Right atrium auricular region (tissue), 2 donors: ENCODE results near the gene PTPRU. TPM values are rescaled to one million over a fixed set of nuclear protein-coding genes. Genes with fewer than 3 reads are reported as not detected.

ENCODE experiments used
- DNase-seq: peaks from one replicate; pipeline ENCODE4 v3.0.0-alpha.2; 2019; ENCODE audit warnings: low spot score
- H3K27ac ChIP-seq, 2 donors: fragments of 200-600 bp; sonication (generic); 1 replicate in 1 of 2; 2 replicates in 1 of 2; pipeline ENCODE4 v1.5.1; 2016 to 2019
- H3K27me3 ChIP-seq, 2 donors: fragments of 200-600 bp; sonication (generic); one replicate each; pipeline versions ENCODE4 v1.5.1 to v1.6.0; 2017 to 2019
- H3K36me3 ChIP-seq: fragments of 200-600 bp; sonication (generic); one replicate; pipeline ENCODE4 v1.5.1; 2016
- H3K4me1 ChIP-seq, 2 donors: fragments of 200-600 bp; sonication (generic); one replicate each; pipeline versions ENCODE4 v1.5.1 to v1.6.0; 2017 to 2019
- H3K4me3 ChIP-seq, 2 donors: fragments of 200-600 bp; sonication (generic); 1 replicate in 1 of 2; 2 replicates in 1 of 2; pipeline ENCODE4 v1.5.1; 2017 to 2019; ENCODE audit warnings: mild to moderate bottlenecking in 1 of 2, moderate library complexity in 1 of 2
- H3K9me3 ChIP-seq, 2 donors: fragments of 200-600 bp; sonication (generic); one replicate each; pipeline ENCODE4 v1.5.1; 2019
- total RNA-seq, 2 donors: library from RNA; depleted of rRNA; stranded (reverse); fragments of >200 nt; gene quantifications; one replicate each; pipeline ENCODE4 v1.1.0, GENCODE V29; 2016
- TF ChIP-seq, protein P1 (sequence below), 2 donors: fragments of 200-600 bp; sonication (generic); IDR thresholded peaks; one replicate each; pipeline ENCODE4 v1.5.1; 2019; ENCODE audit warnings: antibody characterized with exemption in 2 of 2

Gene PTPRU
- total RNA-seq, 2 donors from 2014 or later: 15.9 to 22.4 TPM

DNA sequence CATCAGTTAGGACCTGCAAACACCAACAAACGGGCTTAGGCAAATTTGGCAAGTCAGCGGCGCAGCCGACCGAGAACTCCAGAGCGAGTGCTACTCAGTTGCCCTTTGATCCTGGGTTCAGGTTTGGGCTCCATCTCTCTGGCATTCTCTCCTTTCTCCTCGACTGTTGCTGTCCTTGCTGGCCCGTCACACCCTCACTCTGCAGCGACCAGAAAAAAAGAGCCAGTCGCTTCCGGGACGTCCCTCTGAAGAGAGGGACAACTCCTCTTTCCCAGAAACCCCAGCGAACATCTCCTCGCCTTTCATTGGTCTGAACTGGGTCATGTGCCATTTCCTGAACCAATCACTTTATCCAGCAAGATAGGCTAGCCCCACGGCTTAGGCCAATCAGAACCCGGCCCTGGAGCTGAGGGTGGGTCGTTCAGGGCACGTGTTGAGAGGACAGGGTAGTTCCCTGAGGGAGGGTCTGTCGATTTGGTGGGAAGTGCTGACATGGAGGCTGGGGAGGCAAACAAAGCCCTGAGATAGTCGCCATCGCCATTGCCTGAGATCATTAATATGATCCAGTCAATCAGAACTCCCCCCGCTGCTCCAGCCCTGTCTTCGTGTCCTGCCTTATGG, 113.7 kb downstream of the PTPRU start:
- Histone ChIP-seq H3K36me3 (no peaks in the 10 kb centered on the region), H3K4me1 (no peaks in the 10 kb centered on the region), H3K27ac (no peak overlapping the region), H3K27me3 (no peaks in the 10 kb centered on the region), H3K4me3 (no peak overlapping the region), H3K9me3 (no peaks in the 10 kb centered on the region)
- TF ChIP-seq, protein P1, sequence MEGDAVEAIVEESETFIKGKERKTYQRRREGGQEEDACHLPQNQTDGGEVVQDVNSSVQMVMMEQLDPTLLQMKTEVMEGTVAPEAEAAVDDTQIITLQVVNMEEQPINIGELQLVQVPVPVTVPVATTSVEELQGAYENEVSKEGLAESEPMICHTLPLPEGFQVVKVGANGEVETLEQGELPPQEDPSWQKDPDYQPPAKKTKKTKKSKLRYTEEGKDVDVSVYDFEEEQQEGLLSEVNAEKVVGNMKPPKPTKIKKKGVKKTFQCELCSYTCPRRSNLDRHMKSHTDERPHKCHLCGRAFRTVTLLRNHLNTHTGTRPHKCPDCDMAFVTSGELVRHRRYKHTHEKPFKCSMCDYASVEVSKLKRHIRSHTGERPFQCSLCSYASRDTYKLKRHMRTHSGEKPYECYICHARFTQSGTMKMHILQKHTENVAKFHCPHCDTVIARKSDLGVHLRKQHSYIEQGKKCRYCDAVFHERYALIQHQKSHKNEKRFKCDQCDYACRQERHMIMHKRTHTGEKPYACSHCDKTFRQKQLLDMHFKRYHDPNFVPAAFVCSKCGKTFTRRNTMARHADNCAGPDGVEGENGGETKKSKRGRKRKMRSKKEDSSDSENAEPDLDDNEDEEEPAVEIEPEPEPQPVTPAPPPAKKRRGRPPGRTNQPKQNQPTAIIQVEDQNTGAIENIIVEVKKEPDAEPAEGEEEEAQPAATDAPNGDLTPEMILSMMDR (IDR thresholded peaks at IDR 0.05): no peak
- no peak for DNase-seq

GRCh38 chr1:29352719-29353420, 116.5 kb downstream of the PTPRU start:
- TF ChIP-seq, protein P1 (IDR thresholded peaks at IDR 0.05): no peak
- no peak overlapping the region for H3K4me3 ChIP-seq
- no peaks in the 10 kb centered on the region for H3K27me3 ChIP-seq
- no peak for DNase-seq
- H3K9me3 ChIP-seq: no peaks in the 10 kb centered on the region
- no peaks in the 10 kb centered on the region for H3K36me3 ChIP-seq
- no peaks in the 10 kb centered on the region for H3K4me1 ChIP-seq
- H3K27ac ChIP-seq: no peak overlapping the region

GRCh38 chr1:29354511-29355098, 118.3 kb downstream of the PTPRU start:
- H3K27me3 ChIP-seq: no peaks in the 10 kb centered on the region
- no peak for DNase-seq
- no peaks in the 10 kb centered on the region for H3K4me1 ChIP-seq
- H3K27ac ChIP-seq: no peak overlapping the region
- H3K4me3 ChIP-seq: no peak overlapping the region
- H3K9me3 ChIP-seq: no peaks in the 10 kb centered on the region
- TF ChIP-seq, protein P1 (IDR thresholded peaks at IDR 0.05): no peak
- H3K36me3 ChIP-seq: no peaks in the 10 kb centered on the region

DNA sequence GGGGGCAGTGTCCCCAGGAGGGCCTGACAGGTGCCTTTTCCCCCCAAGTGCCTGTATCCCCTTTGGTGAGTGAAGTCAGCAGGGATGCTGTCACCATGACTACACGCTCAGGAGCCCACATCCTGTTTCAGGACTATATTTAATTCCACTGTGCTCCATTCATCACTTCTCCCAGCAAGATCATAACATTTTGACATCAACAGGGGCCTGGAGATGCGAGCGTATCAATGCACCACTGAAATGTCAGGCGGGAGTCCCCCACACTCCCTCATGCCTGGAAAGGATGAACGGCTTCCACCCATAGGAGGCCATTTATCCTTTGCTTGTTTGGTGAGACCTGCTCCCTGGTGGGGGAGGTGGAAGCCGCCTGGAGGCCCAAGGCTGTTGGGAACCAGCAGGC, 119.1 kb downstream of the PTPRU start:
- no peak overlapping the region for H3K27ac ChIP-seq
- H3K9me3 ChIP-seq: no peaks in the 10 kb centered on the region
- TF ChIP-seq, protein P1 (IDR thresholded peaks at IDR 0.05): no peak
- H3K4me1 ChIP-seq: no peaks in the 10 kb centered on the region
- no peaks in the 10 kb centered on the region for H3K27me3 ChIP-seq
- H3K4me3 ChIP-seq: no peak overlapping the region
- H3K36me3 ChIP-seq: no peaks in the 10 kb centered on the region
- DNase-seq: no peak

DNA sequence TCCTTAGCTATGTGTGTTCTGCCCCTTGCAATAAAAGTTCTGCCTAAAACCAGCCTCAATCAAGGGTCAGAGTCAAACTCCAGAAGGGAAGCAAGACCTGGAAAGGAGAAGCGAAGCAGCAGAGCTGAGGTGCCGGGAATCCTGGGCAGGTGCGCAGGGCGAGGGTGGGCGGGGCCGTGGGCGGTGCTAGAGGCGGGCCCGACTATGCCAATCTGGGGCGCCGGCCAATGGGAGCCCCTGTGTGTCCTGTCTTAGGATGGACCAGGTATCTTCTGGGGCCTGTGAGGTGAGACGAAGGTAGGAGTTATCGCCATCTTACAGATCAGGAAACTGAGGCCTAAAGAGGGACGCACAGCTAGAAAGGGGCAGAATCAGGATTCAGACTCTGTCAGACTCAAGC, 120.3 kb downstream of the PTPRU start:
- Histone ChIP-seq H3K4me1 (no peaks in the 10 kb centered on the region), H3K27ac (no peak overlapping the region), H3K27me3 (no peaks in the 10 kb centered on the region), H3K9me3 (no peaks in the 10 kb centered on the region), H3K36me3 (no peaks in the 10 kb centered on the region), H3K4me3 (no peak overlapping the region)
- TF ChIP-seq, protein P1 (IDR thresholded peaks at IDR 0.05): no peak
- DNase-seq: no peak
